A673 (cell line): Measurements from ENCODE around the gene RPUSD4. TPM values are rescaled to one million over a fixed set of nuclear protein-coding genes. Genes with fewer than 3 reads are reported as not detected.

Experiments
- BruUV-seq: library from RNA; stranded (reverse); fragments of 400-500 nt; replicated peaks from 2 replicates; lab custom pipeline; 2021; lab: Mats Ljungman, UMichigan
- CTCF ChIA-PET: fragments of 300-600 bp; sonication (Branson Sonifier 250); formaldehyde crosslinking; loops from one replicate; lab custom pipeline; 2022; ENCODE audit warnings: antibody characterized with exemption; lab: Charles Lee
- POLR2A ChIA-PET: fragments of 300-600 bp; sonication (Branson Sonifier 250); formaldehyde crosslinking; loops from one replicate; lab custom pipeline; 2022; ENCODE audit warnings: antibody characterized with exemption; ENCODE audit not compliant: low non-redundant PET; lab: Charles Lee
- DNase-seq: peaks from one replicate; pipeline ENCODE4 v3.0.0-alpha.2; 2015; ENCODE audit warnings: low spot score
- H3K27ac ChIP-seq: fragments of 200-600 bp; sonication (generic); 2 replicates; pipeline ENCODE4 v1.5.1; 2016; ENCODE audit warnings: mixed run types, low read depth, mild to moderate bottlenecking, mixed read lengths, antibody characterized with exemption, low read length; ENCODE audit not compliant: poor library complexity, severe bottlenecking
- H3K27me3 ChIP-seq: fragments of 200-600 bp; sonication (generic); replicated peaks from 2 replicates; pipeline ENCODE4 v1.6.1; 2017; ENCODE audit warnings: mixed run types, low read depth, mild to moderate bottlenecking, mixed read lengths, antibody characterized with exemption, low read length; ENCODE audit not compliant: insufficient read depth, poor library complexity
- H3K36me3 ChIP-seq: fragments of 200-600 bp; sonication (generic); 2 replicates; pipeline ENCODE4 v1.6.1; 2016; ENCODE audit warnings: mixed run types, mild to moderate bottlenecking, mixed read lengths, antibody characterized with exemption, low read length; ENCODE audit not compliant: insufficient read depth, poor library complexity, severe bottlenecking
- H3K4me1 ChIP-seq: fragments of 200-600 bp; sonication (generic); 2 replicates; pipeline ENCODE4 v1.6.1; 2017; ENCODE audit warnings: mixed run types, mild to moderate bottlenecking, mixed read lengths, antibody characterized with exemption, low read length; ENCODE audit not compliant: insufficient read depth, poor library complexity, severe bottlenecking
- H3K4me3 ChIP-seq: fragments of 200-600 bp; sonication (generic); 2 replicates; pipeline ENCODE4 v1.5.1; 2016; ENCODE audit warnings: low read depth, mixed run types, mild to moderate bottlenecking, mixed read lengths, low read length; ENCODE audit not compliant: poor library complexity, severe bottlenecking
- H3K9me3 ChIP-seq: fragments of 200-600 bp; sonication (generic); 2 replicates; pipeline ENCODE4 v1.6.1; 2016; ENCODE audit warnings: mixed run types, low read depth, mild to moderate bottlenecking, mixed read lengths, antibody characterized with exemption, low read length; ENCODE audit not compliant: poor library complexity, severe bottlenecking
- CTCF ChIP-seq: fragments of 300-800, 200-600 bp; sonication (generic); conservative IDR thresholded peaks from 2 replicates; pipeline ENCODE4 v1.5.1; 2017; ENCODE audit warnings: low read depth, mild to moderate bottlenecking, antibody characterized with exemption, low read length, moderate library complexity, mixed read lengths
- EZH2 ChIP-seq: fragments of 200-600 bp; sonication (generic); IDR thresholded peaks from 2 replicates; pipeline ENCODE4 v1.6.1; 2017; ENCODE audit warnings: borderline replicate concordance, low read depth, mild to moderate bottlenecking, mixed read lengths, antibody characterized with exemption, low read length; ENCODE audit not compliant: poor library complexity, severe bottlenecking
- intact Hi-C: fragments of 100-400 bp; cut with micrococcal nuclease; formaldehyde crosslinking; loops from one replicate; pipeline ENCODE4 v1.10.0; 2022; ENCODE audit not compliant: unreplicated experiment
- total RNA-seq: library from RNA; stranded (reverse); gene quantifications from 2 replicates; pipeline ENCODE4 v1.2.3, GENCODE V29; 2021

Gene RPUSD4
- total RNA-seq, 1 experiment from 2014 or later, result 53.9 TPM

- H3K36me3 ChIP-seq, result peaks cover 25% of the 10 kb centered on the region
- POLR2A ChIA-PET, result no interaction called here
- TSS peak; percentile 61 for BruUV-seq
- DNase-seq, result peak; percentile 12
- TF ChIP-seq EZH2, result no peak
- no peak for TF ChIP-seq CTCF
- no peaks in the 10 kb centered on the region for H3K27me3 ChIP-seq
- CTCF ChIA-PET, result no interaction called here
- intact Hi-C loops, result no loop called here
- H3K4me1 ChIP-seq, result peaks cover 21% of the 10 kb centered on the region
- H3K4me3 ChIP-seq, result peak overlapping the region; percentile 88
- H3K27ac ChIP-seq, result peak overlapping the region; percentile 80
- H3K9me3 ChIP-seq, result no peaks in the 10 kb centered on the region
Observed at GRCh38 chr11:126212089-126212660, 725 bp upstream of the RPUSD4 start.

GRCh38 chr11:126210871-126211235 lies 597 bp downstream of the RPUSD4 start:
- Histone ChIP-seq H3K27me3 (no peaks in the 10 kb centered on the region), H3K4me1 (peaks cover 21% of the 10 kb centered on the region), H3K9me3 (no peaks in the 10 kb centered on the region), H3K27ac (peak overlapping the region; percentile 80), H3K36me3 (peaks cover 38% of the 10 kb centered on the region), H3K4me3 (peak overlapping the region; percentile 88)
- POLR2A ChIA-PET, result no interaction called here
- TF ChIP-seq EZH2 (no peak), CTCF (no peak)
- CTCF ChIA-PET, result no interaction called here
- no TSS peak for BruUV-seq
- no peak for DNase-seq
- intact Hi-C loops, result no loop called here

DNA sequence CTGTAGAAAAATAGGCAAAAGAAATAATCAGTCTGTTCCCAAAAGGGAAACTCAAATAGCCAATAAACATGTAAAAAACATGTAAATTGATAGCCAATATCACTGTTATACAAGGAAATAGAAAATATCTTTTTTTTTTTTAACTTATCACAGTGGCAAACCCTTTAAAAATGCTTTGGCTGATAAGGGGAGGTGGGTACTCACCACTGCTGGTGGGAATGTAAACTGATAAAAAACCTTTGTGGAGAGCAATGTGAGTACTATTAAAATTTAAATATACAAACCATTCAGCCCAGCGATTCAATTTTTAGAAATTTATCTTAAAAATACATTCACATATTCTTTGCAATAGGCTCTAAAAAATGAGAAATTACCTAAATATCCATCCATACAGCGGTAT lies 3.6 kb downstream of the RPUSD4 start:
- H3K27ac ChIP-seq, result no peak overlapping the region
- TF ChIP-seq CTCF (no peak), EZH2 (no peak)
- H3K36me3 ChIP-seq, result peaks cover 67% of the 10 kb centered on the region
- ChIA-PET POLR2A (no interaction called here), CTCF (no interaction called here)
- intact Hi-C loops, result no loop called here
- DNase-seq, result no peak
- no TSS peak for BruUV-seq
- H3K9me3 ChIP-seq, result no peaks in the 10 kb centered on the region
- no peaks in the 10 kb centered on the region for H3K27me3 ChIP-seq
- H3K4me3 ChIP-seq, result no peak overlapping the region
- peaks cover 12% of the 10 kb centered on the region for H3K4me1 ChIP-seq
